HCEC 1CT (cell line): ENCODE measurements around the gene NTM.
A peak's percentile ranks its signal among the peaks of the same experiment; 100 is the strongest.
"Not testable (repeated sequence)": the region's sequence is repeated elsewhere in the genome, so short reads cannot be mapped to it uniquely, and the experiment has no call there.

Experiments used
- DNase-seq: peaks from one replicate; pipeline ENCODE4 v3.0.0-alpha.2; 2017

Gene NTM

GRCh38 chr11:131908316-131908715, 537.9 kb downstream of the NTM start:
- DNase-seq = no peak

GRCh38 chr11:131909426-131910177, 539.2 kb downstream of the NTM start:
- no peak for DNase-seq

- DNase-seq = no peak
These were observed 539.7 kb downstream of the NTM start for GRCh38 chr11:131910178-131910522.

- peak; percentile 49 for DNase-seq
These were observed 540.3 kb downstream of the NTM start for GRCh38 chr11:131910523-131911387.

- not testable (repeated sequence) for DNase-seq
These were observed 541.1 kb downstream of the NTM start for GRCh38 chr11:131911388-131912032.

GRCh38 chr11:131912134-131912533, 541.7 kb downstream of the NTM start:
- DNase-seq = no peak

- DNase-seq = no peak
These were observed 542.9 kb downstream of the NTM start for GRCh38 chr11:131913267-131913666.

- DNase-seq = peak; percentile 45
These were observed 544.0 kb downstream of the NTM start for GRCh38 chr11:131914361-131914774.

- DNase-seq = no peak
These were observed 546.2 kb downstream of the NTM start for GRCh38 chr11:131916638-131917037.

- no peak for DNase-seq
These were observed 547.4 kb downstream of the NTM start for GRCh38 chr11:131917634-131918384.

- no peak for DNase-seq
These were observed 548.2 kb downstream of the NTM start for GRCh38 chr11:131918663-131919062.

- no peak for DNase-seq
These were observed 551.8 kb downstream of the NTM start for GRCh38 chr11:131922220-131922619.

- DNase-seq = no peak
These were observed 552.9 kb downstream of the NTM start for GRCh38 chr11:131923309-131923708.

- no peak for DNase-seq
These were observed 553.6 kb downstream of the NTM start for GRCh38 chr11:131924001-131924400.

- DNase-seq = no peak
These were observed 554.2 kb downstream of the NTM start for GRCh38 chr11:131924457-131925201.

- DNase-seq = no peak
These were observed 555.4 kb downstream of the NTM start for GRCh38 chr11:131925829-131926228.

- DNase-seq = no peak
These were observed 558.6 kb downstream of the NTM start for GRCh38 chr11:131928992-131929391.

GRCh38 chr11:131932584-131933325, 562.3 kb downstream of the NTM start:
- DNase-seq = no peak

GRCh38 chr11:131934006-131934405, 563.6 kb downstream of the NTM start:
- no peak for DNase-seq

- DNase-seq = no peak
These were observed 567.9 kb downstream of the NTM start for GRCh38 chr11:131938351-131938751.

GRCh38 chr11:131940126-131940525, 569.7 kb downstream of the NTM start:
- no peak for DNase-seq
